Ureter (tissue), 1 donor: ENCODE results near the gene RELB. TPM values are rescaled to one million over a fixed set of nuclear protein-coding genes. Genes with fewer than 3 reads are reported as not detected.

Experiments
- DNase-seq: peaks from one replicate; pipeline ENCODE4 v3.0.0-alpha.2; 2020; ENCODE audit warnings: low spot score
- total RNA-seq: library from RNA; stranded (reverse); gene quantifications from one replicate; pipeline ENCODE4 v1.2.4, GENCODE V29; 2023
- donor health status: DM: yes; HTN: yes; CAD: no.

The RELB gene
- total RNA-seq, 1 donor from 2014 or later: 16.9 TPM

DNA sequence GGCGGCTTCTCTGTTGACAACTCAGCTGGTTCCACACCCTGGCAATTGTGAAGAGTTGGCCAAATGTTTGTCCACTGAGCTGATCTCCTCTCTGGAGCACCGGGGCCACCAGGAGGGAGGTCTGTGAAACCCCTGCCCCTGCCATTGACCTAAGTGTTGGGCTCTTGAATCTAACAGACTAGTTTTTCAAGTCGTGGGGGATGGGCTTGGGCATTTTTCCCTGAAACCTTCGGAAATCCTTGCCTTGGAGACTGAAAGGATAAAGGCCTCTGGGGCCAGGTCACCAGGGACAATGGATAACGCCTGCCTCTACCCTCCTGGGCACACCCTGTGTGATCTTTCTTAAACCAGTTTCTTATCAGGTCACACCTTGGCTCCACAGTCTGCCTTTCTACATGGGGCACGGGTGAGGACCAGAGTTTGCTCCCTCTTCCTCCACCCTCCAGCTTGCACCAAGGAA, 78.7 kb downstream of the RELB start:
- DNase-seq: no peak

DNA sequence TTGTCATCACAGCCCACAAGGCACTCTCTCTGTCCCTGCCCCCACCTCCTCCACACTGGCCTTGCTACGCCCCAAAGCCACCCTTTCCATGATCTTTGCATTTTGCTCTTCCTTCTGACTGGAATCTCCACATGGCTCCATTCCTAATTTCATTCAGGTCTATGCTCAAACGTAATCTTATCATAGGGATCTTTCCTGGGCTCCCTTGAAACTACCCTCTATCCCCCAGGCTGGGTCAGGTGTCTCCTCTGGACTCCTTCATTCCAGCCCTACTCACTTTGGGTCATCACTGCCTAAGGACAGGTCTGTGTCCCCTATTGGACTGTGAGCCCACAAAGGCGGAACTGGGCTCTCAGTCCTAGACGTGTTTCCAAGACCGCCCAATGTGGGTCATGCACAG, 80.9 kb downstream of the RELB start:
- no peak for DNase-seq

GRCh38 chr19:45086480-45086879, 85.2 kb downstream of the RELB start:
- DNase-seq: no peak

DNA sequence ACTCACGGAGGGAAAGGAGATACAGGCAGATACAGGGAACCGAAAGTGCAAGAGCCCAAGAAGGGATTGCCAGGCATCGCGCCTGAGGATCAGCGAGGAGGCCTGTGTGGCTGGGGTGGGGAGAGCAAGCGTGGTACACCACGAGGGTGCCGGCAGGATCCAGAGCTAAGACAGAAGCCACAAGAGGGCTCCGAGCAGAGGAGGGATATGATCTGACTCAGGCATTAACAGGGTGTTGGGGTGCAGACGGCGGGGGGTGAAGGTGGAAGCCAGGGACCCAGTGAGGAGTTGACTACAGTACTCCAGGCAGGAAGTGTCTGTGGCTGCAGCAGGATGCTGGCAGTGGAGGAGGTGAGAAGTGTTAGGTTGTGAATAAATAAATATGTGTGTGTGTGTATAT, 86.3 kb downstream of the RELB start:
- no peak for DNase-seq

Other genes with a start within 250 kb of the RELB start
- gene CBLC, start 223.6 kb upstream of the RELB start, total RNA-seq: 49.5 TPM
- gene BCAM, start 192.4 kb upstream of the RELB start, total RNA-seq: 136 TPM
- gene NECTIN2, start 155.2 kb upstream of the RELB start, total RNA-seq: 66.7 TPM
- gene TOMM40, start 110.2 kb upstream of the RELB start, total RNA-seq: 65.9 TPM
- 61.2 TPM for gene APOE, start 95.7 kb upstream of the RELB start, total RNA-seq
- gene APOC1, start 86.9 kb upstream of the RELB start, total RNA-seq: 32.5 TPM
- gene APOC4, start 59.2 kb upstream of the RELB start, total RNA-seq: not detected
- gene APOC2, start 55.4 kb upstream of the RELB start, total RNA-seq: 1.3 TPM
- gene CLPTM1, start 46.1 kb upstream of the RELB start, total RNA-seq: 94.1 TPM
- gene CLASRP, start 37.6 kb downstream of the RELB start, total RNA-seq: 128 TPM
- gene ZNF296, start 75.0 kb downstream of the RELB start, total RNA-seq: 5.1 TPM
- 19.9 TPM for gene GEMIN7, start 77.8 kb downstream of the RELB start, total RNA-seq
- gene PPP1R37, start 91.7 kb downstream of the RELB start, total RNA-seq: 89.3 TPM
- 0.60 TPM for gene NKPD1, start 159.5 kb downstream of the RELB start, total RNA-seq
- 37.7 TPM for gene TRAPPC6A, start 176.8 kb downstream of the RELB start, total RNA-seq
- 15.0 TPM for gene BLOC1S3, start 177.3 kb downstream of the RELB start, total RNA-seq
- 7.2 TPM for gene EXOC3L2, start 243.9 kb downstream of the RELB start, total RNA-seq
- 32.0 TPM for gene MARK4, start 249.8 kb downstream of the RELB start, total RNA-seq